Renal cortical epithelial cell (primary cell): ENCODE measurements around the gene RAPGEF6. TPM values are rescaled to one million over a fixed set of nuclear protein-coding genes. Genes with fewer than 3 reads are reported as not detected.
"Not testable (repeated sequence)": the region's sequence is repeated elsewhere in the genome, so short reads cannot be mapped to it uniquely, and the experiment has no call there.

Source experiments
- DNase-seq: peaks from one replicate; pipeline ENCODE4 v3.0.0-alpha.2; 2011; ENCODE audit warnings: low read depth
- total RNA-seq: library from RNA; depleted of rRNA; stranded (reverse); fragments of >200 nt; gene quantifications from 2 replicates; pipeline ENCODE4 v1.2.3, GENCODE V29; 2014

RAPGEF6 gene
- total RNA-seq, 1 donor from 2014 or later = 27.8 TPM

DNA sequence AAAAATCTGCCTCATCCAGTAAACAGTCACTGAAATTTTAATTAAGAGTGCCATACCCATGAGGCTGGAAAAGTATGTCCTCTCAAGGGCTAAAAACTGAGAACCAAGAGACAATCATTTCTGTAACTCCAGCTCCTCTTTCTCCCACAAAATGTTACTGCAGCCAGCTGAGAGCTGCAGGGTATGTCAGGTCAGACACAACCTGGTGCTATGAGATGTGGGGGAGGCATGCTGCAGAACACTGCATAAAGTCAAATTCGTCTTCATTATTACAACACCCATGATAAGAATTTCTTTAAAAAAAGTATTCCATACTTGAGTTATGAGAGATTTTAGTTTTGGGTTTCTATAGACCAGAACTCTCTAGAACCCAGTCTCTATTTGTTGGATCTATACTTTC is 209.0 kb downstream of the RAPGEF6 start:
- DNase-seq = no peak

DNA sequence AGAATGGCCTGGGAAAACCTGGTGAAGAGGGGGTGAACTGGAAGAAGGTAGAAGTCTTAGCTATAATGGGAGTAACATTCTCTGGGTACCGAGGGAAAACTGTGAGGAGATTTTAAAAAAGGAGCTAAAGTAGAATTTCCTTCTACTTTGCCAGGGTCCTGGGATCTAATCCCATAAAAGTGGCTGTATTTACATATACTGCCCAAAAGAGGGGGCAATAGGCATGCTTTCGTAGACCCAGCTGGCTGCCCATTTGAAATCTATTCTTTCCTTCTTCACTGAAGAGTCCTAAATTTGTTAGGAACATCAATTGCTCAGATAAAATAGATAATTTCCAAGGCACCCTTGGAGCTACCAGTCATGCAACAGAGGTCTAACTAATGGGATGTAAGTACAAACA is 212.0 kb downstream of the RAPGEF6 start:
- DNase-seq = peak; percentile 16

DNA sequence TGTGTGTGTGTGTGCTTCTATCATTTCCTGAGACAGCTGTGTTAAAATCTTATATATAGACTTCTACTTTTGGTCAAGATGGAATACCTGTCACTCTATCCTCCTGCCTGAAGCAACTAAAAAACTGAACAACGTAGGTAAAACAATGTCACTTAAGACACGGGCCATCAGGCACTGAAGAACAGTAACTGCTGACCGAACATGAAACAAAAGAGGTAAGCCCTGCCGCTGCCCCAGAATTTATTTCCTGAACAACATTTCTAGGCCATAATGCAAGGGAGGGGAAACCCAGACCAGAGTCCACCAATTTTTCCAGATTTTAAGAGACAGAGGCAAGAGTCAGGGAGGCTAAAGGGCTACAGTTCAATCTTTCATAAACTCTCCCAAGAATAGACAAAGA is 215.2 kb downstream of the RAPGEF6 start:
- no peak for DNase-seq

DNA sequence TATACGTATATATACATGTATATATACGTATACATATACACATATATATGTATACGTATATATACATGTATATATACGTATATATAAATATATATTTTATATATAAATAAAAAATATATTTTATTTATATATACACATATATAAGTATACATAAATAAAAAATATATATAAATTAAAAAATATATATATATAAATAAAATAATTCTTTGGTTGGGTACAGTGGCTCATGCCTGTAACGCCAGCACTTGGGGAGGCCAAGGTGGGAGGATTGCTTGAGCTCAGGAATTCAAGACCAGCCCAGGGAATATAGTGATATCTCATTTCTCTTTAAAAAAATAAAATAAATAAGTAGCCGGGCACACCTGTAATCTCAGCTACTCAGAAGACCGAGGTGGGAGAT is 216.2 kb downstream of the RAPGEF6 start:
- DNase-seq = no peak

DNA sequence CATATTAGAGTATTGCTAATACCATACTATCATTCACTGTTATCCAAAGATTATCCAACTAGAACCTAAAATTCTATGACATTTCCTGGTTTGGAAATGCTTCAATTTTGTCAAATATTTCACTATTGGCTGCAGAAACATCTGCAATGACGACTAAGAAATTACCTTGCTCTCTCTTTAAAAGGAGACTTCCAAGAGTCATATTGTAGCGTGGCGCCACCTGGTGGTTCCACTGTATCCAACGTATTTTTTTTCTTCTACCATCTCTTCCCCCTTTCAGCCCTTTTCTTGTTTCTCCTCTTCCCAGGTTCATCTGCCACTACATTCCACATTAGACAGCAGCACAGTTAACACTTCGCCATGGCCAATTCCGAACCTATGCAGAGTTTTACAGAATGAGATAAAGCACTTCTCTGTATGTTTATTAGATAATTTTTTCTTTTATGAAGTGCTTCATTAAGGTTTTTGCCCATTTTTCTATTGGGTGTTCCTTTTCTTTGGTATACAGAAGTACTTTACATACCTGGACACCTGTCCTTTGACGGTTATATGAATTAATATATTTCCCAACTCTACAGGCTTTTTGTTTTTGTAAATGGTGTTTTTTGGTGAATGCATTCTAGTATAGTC is 217.7 kb downstream of the RAPGEF6 start:
- DNase-seq = peak; percentile 67

DNA sequence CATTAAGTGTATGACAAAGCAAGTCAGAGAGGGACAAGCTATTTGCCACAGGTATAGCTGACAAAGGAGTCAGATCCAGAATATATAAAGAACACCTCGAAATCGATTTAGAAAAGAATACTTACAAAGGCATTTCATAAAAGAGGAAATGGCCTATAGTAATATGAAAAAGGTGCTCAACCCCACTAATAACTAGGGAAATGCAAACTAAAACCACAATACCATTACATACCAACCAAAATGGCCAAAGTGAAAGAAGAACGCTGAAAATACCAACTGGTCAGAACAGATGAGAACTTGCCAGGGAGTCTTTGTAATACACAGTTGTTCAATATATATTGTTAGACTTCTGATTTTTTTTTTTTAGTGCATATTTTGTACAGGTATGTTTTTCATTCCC is 218.3 kb downstream of the RAPGEF6 start:
- no peak for DNase-seq

DNA sequence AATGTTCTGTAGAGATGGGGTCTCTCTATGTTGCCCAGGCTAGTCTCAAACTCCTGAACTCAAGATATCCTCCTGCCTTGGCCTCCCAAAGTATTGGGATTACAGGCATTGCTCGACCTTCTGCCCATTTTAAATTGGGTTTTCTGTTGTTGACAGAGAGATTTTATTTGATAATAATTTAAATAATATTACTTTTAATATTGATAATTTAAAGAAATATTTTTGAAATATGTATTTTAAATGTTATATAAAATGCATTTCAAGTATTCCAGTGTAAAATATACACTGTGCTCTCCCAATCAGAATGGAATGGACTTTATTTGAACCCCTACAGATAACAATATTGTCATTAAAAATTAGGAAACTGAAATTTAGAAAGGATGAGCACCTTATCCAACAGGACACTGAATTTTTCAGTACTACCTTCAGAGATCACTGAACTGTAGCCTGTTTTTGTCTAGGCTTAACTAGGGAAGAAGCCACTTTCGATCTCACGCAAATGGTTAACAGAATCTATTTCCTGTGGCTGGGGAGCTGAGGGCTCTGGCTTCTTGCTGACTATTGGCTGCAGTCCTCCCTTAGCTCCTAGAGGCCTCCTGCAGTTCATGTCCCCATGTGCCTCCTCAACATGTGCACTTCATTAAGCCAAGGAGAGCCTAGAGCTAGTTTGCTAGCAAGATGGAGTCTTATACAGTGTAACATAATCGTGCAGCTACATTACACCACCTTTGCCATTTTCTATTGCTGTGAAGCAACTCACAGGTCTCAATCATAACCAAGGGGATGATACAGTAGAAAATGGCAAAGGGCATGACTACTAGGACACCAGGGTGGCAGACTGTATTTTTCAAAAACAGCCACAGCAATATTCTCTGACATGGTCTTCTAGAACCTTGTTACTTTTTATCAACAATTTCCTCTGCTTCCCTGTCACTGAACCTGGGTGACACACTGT is 221.1 kb downstream of the RAPGEF6 start:
- DNase-seq = peak; percentile 54

DNA sequence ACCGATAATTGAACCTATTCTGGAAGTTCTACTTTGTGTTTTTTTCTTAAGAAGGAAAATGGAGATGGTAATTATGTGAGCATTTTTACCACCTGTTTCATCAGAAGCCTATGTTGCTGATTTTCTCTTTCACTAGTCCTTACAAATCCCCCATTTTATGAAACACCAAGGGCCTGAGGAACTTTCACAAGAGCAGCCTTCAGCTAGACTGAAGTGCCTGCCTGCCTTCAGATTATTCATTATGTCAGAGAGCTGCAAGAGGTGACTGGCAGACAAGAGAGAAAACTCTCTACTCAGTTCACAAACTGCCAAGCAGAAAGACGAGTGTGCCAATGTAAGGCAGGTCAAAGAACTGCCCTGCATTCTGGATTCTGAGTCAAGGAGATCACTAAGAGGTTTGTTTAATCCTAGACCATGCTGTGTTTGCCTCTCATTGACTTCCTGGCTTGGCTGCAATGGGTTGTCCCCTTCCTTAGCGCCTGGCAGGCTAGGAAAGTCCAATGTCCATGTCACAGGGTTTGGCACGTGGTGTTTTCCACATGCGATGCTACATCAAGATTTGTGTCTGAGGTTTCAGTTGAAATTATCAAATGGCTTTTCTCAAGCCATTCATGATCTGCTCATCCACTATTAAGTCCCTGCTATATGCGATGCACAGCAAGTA is 227.9 kb downstream of the RAPGEF6 start:
- peak; percentile 14 for DNase-seq

DNA sequence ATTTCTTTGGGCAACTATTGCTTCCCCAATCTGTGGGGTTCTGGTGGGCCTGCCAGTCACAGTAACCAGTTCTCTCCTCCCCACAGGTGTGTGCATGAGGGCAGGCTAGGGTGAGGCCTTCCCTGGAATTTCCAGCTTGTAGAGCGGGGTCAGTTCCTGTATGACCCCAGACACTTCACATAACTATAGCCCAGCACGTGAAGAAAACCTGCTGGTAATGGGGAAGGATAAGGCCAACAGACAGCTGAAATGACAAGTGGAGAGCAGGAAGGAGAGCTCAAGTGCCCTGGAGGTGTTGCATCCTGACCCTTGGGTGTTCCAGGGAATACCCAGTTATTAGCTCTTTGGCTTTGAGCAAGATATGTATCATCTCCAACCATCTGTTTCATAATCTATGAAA is 229.0 kb downstream of the RAPGEF6 start:
- no peak for DNase-seq

DNA sequence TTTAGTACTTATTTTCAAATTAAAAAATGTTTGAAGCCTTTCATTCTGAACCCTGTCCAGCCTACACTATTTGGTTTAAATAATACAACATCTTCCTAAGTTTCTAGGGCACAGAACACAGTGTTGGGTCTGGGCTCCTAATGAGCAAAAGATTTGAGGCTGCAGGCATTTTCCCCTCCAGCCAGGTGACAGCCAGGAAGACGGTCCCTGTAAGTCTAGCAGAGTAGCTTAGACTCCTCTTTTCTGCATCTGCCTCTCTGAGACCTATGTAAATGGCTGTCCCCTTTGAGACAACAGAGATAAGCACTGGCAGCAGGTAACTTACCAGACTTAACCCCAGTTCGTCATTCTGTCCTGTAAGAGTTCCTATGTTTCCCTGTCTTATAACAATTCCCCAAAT is 229.4 kb downstream of the RAPGEF6 start:
- DNase-seq = no peak

DNA sequence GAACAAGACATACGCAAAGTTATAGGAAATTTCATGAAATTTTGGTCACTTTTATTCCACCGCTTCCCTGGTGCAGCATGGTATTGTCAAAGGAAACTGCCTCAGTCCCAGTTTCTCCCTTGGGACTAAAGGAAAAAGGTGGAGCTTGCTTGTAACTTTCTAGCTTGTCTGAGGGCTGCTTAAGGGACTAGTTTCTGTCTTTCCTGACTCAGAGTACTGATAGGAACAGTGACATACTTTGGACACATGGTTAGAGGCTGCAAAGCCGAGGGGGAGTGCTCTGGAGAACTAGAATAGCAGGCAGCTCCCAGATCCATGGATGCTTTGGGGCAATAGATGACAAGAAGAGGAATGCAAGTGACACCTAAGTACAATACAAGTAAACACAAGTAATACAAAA is 234.4 kb downstream of the RAPGEF6 start:
- DNase-seq = no peak

DNA sequence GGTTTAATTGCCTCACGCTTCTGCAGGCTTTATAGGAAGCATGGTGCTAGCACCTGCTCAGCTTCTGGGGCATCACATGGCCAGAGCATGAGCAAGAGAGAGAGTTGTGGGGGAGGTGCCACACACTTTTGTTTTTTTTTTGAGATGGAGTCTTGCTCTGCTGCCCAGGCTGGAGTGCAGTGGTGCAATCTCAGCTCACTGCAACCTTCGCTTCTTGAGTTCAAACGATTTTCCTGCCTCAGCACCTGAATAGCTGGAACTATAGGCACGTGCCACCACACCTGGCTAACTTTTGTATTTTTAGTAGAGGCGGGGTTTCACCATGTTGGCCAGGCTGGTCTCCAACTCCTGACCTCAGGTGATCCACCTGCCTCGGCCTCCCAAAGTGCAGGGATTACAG is 236.0 kb downstream of the RAPGEF6 start:
- not testable (repeated sequence) for DNase-seq

DNA sequence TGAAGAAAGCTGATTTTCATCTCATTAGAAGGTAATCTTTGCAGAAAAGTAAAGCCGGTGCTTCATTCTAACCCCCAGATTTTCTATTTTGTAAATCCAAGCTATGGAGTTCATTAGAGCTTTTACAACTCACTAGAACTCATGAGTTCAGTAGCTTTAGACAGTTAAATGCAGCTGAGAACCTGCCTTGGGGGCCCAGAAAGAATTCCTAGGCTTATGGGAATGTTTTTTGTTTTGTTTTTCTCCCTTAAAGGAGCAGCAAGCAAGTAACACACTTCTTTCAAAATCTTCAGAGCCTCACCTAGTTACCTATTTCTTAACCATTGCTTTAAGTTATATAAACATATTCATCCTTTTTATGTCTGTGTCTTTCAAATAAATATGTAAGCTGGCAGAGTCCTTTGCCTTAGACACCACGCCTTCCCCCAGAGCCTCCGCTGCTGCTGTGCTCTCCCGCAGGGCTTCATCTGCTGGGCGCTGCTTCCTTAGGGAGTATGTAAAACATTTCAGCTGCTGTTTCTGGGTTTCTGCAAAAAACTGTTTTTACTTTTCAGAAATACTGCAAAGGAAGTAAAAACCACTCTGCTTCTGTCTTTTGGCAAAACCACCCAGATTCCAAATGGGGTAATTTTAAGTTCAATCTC is 238.3 kb downstream of the RAPGEF6 start:
- DNase-seq = peak; percentile 50

DNA sequence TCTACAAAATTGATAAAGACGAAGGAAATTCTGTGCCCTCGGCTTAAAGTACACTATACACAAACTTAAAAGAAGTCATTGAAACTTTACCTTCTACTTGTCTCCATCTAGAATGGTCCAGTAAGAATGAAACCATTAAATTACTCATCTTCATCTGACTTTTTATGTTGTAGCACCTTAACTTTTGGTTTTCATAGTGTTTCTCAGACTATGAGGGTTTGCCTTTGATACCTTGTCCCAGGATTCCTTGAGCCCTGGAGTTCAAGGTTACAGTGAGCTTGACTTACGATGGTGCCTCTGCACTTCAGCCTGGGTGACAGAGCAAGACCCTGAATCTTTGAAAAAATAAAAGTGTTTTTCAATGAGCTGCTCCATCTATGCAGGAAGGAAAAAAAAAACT is 239.0 kb downstream of the RAPGEF6 start:
- DNase-seq = no peak

DNA sequence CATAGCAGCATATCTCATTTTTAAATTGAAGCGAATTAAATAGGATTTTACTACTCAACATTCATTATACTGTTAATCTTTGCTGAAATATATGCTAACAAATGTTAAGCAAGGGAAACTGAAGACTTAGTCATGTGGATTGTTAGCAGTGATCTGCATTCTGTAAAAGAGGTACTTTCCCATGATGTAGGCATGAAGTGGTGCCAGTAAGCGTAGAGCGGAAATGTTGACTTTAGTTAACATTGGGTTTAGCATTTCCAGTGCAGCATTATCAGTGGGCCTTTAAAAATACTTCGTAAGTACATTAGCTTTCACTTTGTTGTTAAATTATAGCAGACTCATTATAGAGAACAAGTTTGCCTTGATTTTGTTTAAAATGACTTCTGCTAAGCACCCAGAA is 240.9 kb downstream of the RAPGEF6 start:
- peak; percentile 97 for DNase-seq

DNA sequence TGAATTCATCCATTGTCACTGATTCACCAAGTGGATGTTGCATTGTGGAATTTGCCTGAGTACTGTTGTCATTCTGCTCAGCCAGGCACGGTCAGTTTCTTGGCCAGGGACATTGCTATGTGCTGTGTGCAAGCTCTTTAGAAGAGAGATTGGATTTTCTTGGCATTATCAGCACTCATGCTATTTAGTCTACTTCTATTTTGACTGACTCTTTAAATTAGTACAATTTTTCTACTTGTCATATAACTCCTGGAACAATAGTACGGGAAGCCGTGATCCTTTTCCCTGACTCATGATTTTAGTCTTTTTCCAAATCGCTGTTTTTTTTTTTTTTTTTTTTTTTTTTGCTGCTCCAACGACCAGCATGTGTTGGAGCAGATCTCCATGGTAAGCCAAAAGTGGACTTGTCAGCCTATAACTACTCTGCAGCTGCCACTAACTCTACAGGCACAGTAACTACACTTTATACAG is 241.5 kb downstream of the RAPGEF6 start:
- peak; percentile 87 for DNase-seq

DNA sequence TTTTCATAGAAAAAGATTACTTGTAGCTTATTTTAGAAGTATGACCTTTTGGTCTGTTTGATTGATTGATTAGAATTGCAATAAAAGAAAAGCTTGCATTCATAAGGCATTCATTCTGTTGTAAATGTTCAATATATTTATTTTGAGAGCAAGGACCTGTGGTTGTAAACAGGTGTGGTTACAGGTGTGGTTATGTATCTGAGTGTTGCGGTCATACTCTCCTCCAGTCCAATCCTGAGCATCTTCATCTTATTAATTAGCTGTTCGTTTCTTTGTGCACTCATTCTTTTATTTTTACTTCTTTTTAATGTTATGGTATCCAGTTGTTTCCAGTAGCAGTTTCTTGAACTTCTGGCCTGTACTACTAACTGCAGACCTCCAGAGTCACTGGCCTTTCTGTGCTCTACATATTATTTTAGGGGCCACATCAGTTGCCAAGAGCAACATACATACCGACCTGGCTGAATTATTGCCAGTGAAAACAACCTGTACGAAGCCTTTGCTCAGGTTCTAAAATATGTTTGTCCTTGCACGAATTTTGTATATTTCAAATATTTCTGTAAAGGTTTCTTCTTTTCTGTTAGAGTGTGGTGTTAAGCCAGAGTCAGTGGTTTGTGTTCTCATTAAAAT is 242.4 kb downstream of the RAPGEF6 start:
- no peak for DNase-seq

DNA sequence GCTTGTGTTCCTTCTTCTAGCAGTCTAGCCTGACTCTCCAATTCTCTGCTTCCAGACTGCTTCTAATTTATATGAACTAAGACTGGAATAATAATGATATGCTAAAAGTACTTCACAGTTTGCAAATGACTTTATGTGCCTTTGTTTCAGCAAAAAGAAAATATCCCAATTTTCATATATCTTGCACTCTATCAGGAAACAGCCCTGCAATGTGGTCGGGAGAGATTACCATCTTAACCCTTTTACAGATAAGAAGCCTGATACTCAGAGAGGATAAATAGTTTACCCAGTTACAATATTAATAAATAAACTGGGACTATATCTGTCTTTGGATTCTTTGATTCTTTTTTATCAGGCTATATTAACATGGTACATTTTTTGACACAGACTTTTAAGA is 245.2 kb downstream of the RAPGEF6 start:
- DNase-seq = no peak

DNA sequence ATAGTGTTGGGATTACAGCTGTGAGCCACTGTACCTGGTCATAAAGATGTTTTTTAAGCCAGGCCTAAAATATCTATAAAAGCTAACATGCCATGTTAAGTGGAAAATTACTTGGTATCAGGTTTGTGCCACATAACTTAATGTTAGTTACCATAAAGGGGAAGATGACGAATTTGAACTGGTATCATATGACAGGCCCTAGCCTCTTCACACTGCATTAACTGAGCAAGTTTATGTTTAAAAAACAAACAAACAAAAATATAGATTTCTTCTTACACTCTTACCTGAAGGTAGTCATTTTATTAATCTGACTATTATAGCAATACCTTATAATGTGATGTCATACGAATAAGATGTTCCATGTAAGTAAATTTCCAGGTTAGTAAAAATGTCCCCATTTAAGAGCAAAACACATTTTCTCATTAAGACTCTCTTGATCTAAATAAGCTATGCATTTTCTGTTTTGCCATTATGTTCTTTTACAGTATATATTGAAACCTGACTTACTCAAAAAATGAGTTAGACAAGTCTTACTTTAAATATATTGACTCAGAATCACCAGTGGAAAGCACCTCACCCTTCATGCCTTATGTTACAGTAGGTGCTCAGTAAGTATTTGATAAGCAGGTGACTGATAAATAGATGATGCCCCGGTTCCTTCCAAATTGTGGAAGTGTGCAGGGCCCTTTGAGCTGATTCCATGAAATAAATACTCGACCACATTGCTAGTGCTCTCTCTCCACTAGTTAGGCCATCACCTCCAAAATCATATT is 245.7 kb downstream of the RAPGEF6 start:
- DNase-seq = no peak

DNA sequence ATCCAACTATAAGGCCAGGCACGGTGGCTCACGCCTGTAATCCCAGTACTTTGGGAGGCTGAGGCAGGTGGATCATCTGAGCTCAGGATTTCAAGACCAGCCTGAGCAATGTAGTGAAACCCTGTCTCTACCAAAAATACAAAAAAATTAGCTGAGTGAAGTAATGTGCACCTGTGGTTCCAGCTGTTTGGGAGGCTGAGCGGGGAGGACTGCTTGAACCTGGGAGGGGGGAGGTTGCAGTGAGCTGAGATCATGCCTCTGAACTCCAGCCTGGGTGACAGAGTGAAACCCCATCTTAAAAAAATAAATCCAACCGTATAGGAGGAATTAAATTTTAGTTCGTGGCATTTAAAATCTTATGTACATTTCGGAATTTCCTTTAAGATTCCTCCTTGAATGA is 247.8 kb downstream of the RAPGEF6 start:
- no peak for DNase-seq

DNA sequence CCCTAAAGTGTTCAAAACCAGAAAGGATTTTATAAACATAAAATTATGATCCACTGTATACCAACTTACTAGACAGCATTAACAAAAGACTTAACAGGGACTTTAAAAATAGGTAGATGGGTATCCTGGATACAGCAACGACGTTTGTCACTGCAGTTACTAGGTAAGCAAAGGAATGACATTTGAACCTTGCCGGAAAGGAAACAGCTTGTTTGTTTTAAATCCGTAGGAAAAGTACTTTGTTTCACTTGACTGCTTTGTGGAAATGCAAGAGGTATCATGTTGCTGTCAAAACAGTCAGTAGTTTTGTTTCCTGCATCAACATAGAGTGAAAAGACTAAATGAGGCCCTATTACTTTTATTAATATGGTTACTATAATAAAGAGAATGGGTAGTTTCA is 248.2 kb downstream of the RAPGEF6 start:
- peak; percentile 98 for DNase-seq
